ENCODE measurements around the gene TRAPPC12. TPM values are rescaled to one million over a fixed set of nuclear protein-coding genes. Genes with fewer than 3 reads are reported as not detected.

TRAPPC12 gene
- total and polyA plus RNA-seq, 3 experiments from 2014 or later: 37.1 to 76.5 (median 74.1) TPM

- Mint-ChIP-seq H3K4me1 (peaks cover 44 to 61% (median 52%) of the 10 kb centered on the region in 3 donors), H3K4me3 (peak overlapping the region; percentile 94 to 97 (median 97)), H3K9me3 (peaks cover 0 to 4% (median 0%) of the 10 kb centered on the region in 5 donors), H3K27me3 (peaks cover 0 to 1% of the 10 kb centered on the region in 2 donors), H3K36me3 (peaks cover 3 to 24% (median 4%) of the 10 kb centered on the region in 3 donors), H3K27ac (peak overlapping the region; percentile 94 to 99 (median 98))
- Histone ChIP-seq H3K4me1 (ENCODE audit: insufficient read depth, low read length) (peaks cover 35% of the 10 kb centered on the region), H3K9me3 (ENCODE audit: low read length) (no peaks in the 10 kb centered on the region), H3K4me3 (ENCODE audit: low read length) (peak overlapping the region; percentile 98), H3K27ac (ENCODE audit: low read depth, low read length) (peak overlapping the region; percentile 90), H3K36me3 (ENCODE audit: insufficient read depth, low read length) (no peaks in the 10 kb centered on the region), H3K27me3 (ENCODE audit: insufficient read depth, low read length, poor library complexity, severe bottlenecking) (no peaks in the 10 kb centered on the region)
- POLR2A ChIA-PET: interaction anchor here (2.1 kb wide), 1 partner anchor 182 kb away, joined by 11 read pairs; the partner anchor contains the start of gene RNASEH1
- CTCF ChIA-PET: interaction anchor here (0.7 kb wide), 1 partner anchor 275 kb away, joined by 3 read pairs; no protein-coding TSS in a partner anchor
- no peak for DNase-seq
Observed at GRCh38 chr2:3376821-3377220, 2.7 kb upstream of the TRAPPC12 start.

DNA sequence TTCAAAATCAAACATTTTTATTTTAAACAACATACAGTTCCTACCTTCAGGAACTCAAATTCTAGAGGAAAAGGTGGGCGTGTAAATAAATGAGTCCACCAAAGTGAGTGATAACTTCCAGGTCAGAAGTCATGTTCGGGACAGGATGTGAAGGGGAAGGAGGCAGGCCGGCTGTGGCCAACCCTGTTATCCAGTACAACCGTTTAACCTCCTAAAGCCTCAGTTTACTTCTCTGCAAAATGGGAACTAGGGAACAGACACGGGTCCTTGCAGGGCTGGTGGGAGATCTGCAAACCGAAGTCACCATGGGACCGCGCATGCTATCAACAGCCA is 2.2 kb upstream of the TRAPPC12 start:
- H3K27me3 Mint-ChIP-seq: peaks cover 0 to 1% of the 10 kb centered on the region in 2 donors
- peak in 1 of 5 donors; percentile 26 for DNase-seq
- CTCF ChIA-PET: interaction anchor here (0.7 kb wide), 1 partner anchor 275 kb away, joined by 3 read pairs; no protein-coding TSS in a partner anchor
- H3K4me1 ChIP-seq (ENCODE audit: insufficient read depth, low read length): peaks cover 35% of the 10 kb centered on the region
- H3K36me3 ChIP-seq (ENCODE audit: insufficient read depth, low read length): no peaks in the 10 kb centered on the region
- H3K27ac Mint-ChIP-seq: peak overlapping the region; percentile 94 to 99 (median 98)
- no peaks in the 10 kb centered on the region for H3K9me3 ChIP-seq (ENCODE audit: low read length)
- H3K27ac ChIP-seq (ENCODE audit: low read depth, low read length): peak overlapping the region; percentile 90
- H3K4me1 Mint-ChIP-seq: peaks cover 45 to 62% (median 53%) of the 10 kb centered on the region in 3 donors
- H3K4me3 ChIP-seq (ENCODE audit: low read length): peak overlapping the region; percentile 98
- H3K36me3 Mint-ChIP-seq: peaks cover 4 to 26% (median 4%) of the 10 kb centered on the region in 3 donors
- H3K27me3 ChIP-seq (ENCODE audit: insufficient read depth, low read length, poor library complexity, severe bottlenecking): no peaks in the 10 kb centered on the region
- H3K4me3 Mint-ChIP-seq: peak overlapping the region; percentile 94 to 97 (median 97)
- peaks cover 0 to 4% (median 0%) of the 10 kb centered on the region in 5 donors for H3K9me3 Mint-ChIP-seq
- POLR2A ChIA-PET: interaction anchor here (0.6 to 2.1 kb wide), 2 partner anchors 36 to 181 kb away, joined by 3 to 11 read pairs; partner anchors contain the start of gene RNASEH1

DNA sequence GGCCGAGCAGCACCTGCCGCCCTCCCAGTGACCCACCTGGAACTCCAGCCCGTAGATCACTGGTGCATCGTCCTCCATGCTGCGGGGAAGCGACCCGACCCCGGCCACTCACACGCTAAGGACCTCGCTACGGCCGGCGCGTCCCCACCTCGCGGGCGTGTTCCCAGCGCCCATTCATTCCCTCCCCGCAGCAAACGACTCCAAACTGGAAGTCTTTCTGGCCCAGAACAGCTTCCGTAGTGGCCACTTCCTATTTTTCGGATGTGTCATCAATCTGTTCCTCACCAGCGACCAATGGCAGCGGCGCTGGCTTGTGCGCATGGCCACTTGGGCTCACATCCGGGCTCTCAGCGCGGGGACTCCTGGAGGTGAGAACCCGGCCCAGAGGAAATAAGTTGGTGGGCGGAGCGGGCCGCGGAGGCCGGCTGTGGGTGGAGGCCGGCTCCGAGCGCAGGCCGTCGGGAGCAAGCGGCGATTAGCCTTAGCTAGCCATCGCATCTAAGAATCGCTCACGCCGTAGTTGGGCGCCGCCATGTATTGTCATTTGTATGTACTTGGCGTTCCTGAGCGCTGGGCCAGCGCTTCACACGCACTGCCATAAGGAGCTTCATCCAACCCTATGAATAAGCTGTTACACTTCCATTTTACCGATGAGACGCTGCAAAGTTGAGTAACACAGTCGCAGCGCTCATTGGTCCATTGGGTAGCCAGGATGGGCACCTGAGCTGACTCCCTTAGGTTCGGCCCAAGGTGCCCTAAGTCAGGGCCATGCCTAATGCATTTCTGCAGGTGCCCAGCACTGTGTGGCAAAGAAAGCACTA is 1.7 kb upstream of the TRAPPC12 start, which contains the start of gene EIPR1:
EIPR1 (minus strand) TSS at position 207 of the 821 bp plus-strand sequence; CDS start at position 78, 129 bp downstream.
- peak within 1 kb of the TSS; percentile 94 to 99 (median 98) for H3K27ac Mint-ChIP-seq

GRCh38 chr2:3379339-3379646 is 201 bp upstream of the TRAPPC12 start:
- peaks cover 0 to 1% of the 10 kb centered on the region in 2 donors for H3K27me3 Mint-ChIP-seq
- no peaks in the 10 kb centered on the region for H3K36me3 ChIP-seq (ENCODE audit: insufficient read depth, low read length)
- no peaks in the 10 kb centered on the region for H3K9me3 ChIP-seq (ENCODE audit: low read length)
- H3K27ac Mint-ChIP-seq: peak overlapping the region; percentile 92 to 99 (median 97)
- peaks cover 4 to 32% (median 4%) of the 10 kb centered on the region in 3 donors for H3K36me3 Mint-ChIP-seq
- peak overlapping the region; percentile 90 for H3K4me3 ChIP-seq (ENCODE audit: low read length)
- H3K4me3 Mint-ChIP-seq: peak overlapping the region; percentile 94 to 97 (median 96)
- ChIA-PET CTCF (interaction anchor here (0.7 to 2.2 kb wide), 5 partner anchors 11 to 194 kb away, joined by 3 to 8 read pairs (median 3); no protein-coding TSS in a partner anchor), POLR2A (interaction anchor here (1.6 kb wide), 1 partner anchor 179 kb away, joined by 8 read pairs; the partner anchor contains the start of gene RNASEH1)
- no peaks in the 10 kb centered on the region for H3K27me3 ChIP-seq (ENCODE audit: insufficient read depth, low read length, poor library complexity, severe bottlenecking)
- peaks cover 0 to 4% (median 0%) of the 10 kb centered on the region in 5 donors for H3K9me3 Mint-ChIP-seq
- no peak for DNase-seq
- peaks cover 46 to 73% (median 63%) of the 10 kb centered on the region in 3 donors for H3K4me1 Mint-ChIP-seq
- peaks cover 35% of the 10 kb centered on the region for H3K4me1 ChIP-seq (ENCODE audit: insufficient read depth, low read length)
- H3K27ac ChIP-seq (ENCODE audit: low read depth, low read length): peak overlapping the region; percentile 89

More for the DNA sequence above, 1.7 kb upstream of the TRAPPC12 start, which contains the start of gene EIPR1:
- DNase-seq: peak; percentile 93 to 98 (median 96)
- peaks cover 0 to 4% (median 0%) of the 10 kb centered on the region in 5 donors for H3K9me3 Mint-ChIP-seq
- Histone ChIP-seq H3K4me1 (ENCODE audit: insufficient read depth, low read length) (peaks cover 35% of the 10 kb centered on the region), H3K9me3 (ENCODE audit: low read length) (no peaks in the 10 kb centered on the region), H3K27me3 (ENCODE audit: insufficient read depth, low read length, poor library complexity, severe bottlenecking) (no peaks in the 10 kb centered on the region), H3K27ac (ENCODE audit: low read depth, low read length) (peak within 1 kb of the TSS; percentile 90), H3K4me3 (ENCODE audit: low read length) (peak within 1 kb of the TSS; percentile 98), H3K36me3 (ENCODE audit: insufficient read depth, low read length) (no peaks in the 10 kb centered on the region)
- peaks cover 4 to 28% (median 4%) of the 10 kb centered on the region in 3 donors for H3K36me3 Mint-ChIP-seq
- H3K4me1 Mint-ChIP-seq: peaks cover 46 to 62% (median 53%) of the 10 kb centered on the region in 3 donors
- H3K4me3 Mint-ChIP-seq: peak within 1 kb of the TSS; percentile 94 to 97 (median 97)
- CTCF ChIA-PET: interaction anchor here (1.0 to 2.2 kb wide), 4 partner anchors 45 to 274 kb away, joined by 3 to 4 read pairs (median 3); partner anchors contain the start of gene RNASEH1
- POLR2A ChIA-PET: interaction anchor here (0.6 to 2.1 kb wide), 3 partner anchors 36 to 181 kb away, joined by 3 to 11 read pairs (median 3); partner anchors contain the start of gene RNASEH1
- H3K27me3 Mint-ChIP-seq: peaks cover 0 to 1% of the 10 kb centered on the region in 2 donors

GRCh38 chr2:3386448-3386958 is 7.0 kb downstream of the TRAPPC12 start:
- DNase-seq: no peak
- POLR2A ChIA-PET: no interaction called here

DNA sequence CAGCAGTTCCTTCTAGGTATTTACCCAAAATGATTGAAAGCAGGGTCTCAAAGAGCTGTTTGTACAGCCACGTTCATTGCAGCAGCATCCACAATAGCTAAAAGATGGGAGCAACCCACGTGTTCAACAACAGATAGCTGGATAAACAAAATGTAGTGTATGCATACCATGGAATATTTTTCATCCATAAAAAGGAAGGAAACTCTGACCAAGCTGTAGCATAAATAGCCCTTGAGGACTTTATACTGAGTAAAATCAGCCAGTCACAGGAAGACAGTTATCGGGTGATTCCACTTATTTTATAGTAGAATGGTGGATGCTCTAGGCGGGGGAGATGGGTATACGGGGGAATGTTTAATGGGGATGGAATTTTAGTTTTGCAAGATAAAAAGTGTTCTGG is 7.5 kb downstream of the TRAPPC12 start:
- POLR2A ChIA-PET: no interaction called here
- peaks cover 20 to 51% (median 49%) of the 10 kb centered on the region in 3 donors for H3K4me1 Mint-ChIP-seq
- CTCF ChIA-PET: interaction anchor here (0.7 to 0.9 kb wide), 2 partner anchors 22 to 187 kb away, joined by 3 read pairs; partner anchors contain the start of gene RPS7

More at GRCh38 chr2:3386448-3386958, 7.0 kb downstream of the TRAPPC12 start:
- no peaks in the 10 kb centered on the region for H3K9me3 ChIP-seq (ENCODE audit: low read length)
- H3K36me3 ChIP-seq (ENCODE audit: insufficient read depth, low read length): peaks cover 20% of the 10 kb centered on the region
- Mint-ChIP-seq H3K36me3 (peaks cover 5 to 51% (median 11%) of the 10 kb centered on the region in 3 donors), H3K27me3 (no peaks in the 10 kb centered on the region), H3K4me3 (no peak overlapping the region), H3K27ac (no peak overlapping the region), H3K9me3 (no peaks in the 10 kb centered on the region), H3K4me1 (peaks cover 19 to 50% (median 48%) of the 10 kb centered on the region in 3 donors)
- H3K4me1 ChIP-seq (ENCODE audit: insufficient read depth, low read length): no peaks in the 10 kb centered on the region
- CTCF ChIA-PET: interaction anchor here (0.7 to 1.3 kb wide), 3 partner anchors 21 to 188 kb away, joined by 3 read pairs; partner anchors contain the start of gene RPS7
- H3K27ac ChIP-seq (ENCODE audit: low read depth, low read length): no peak overlapping the region
- H3K4me3 ChIP-seq (ENCODE audit: low read length): no peak overlapping the region
- H3K27me3 ChIP-seq (ENCODE audit: insufficient read depth, low read length, poor library complexity, severe bottlenecking): no peaks in the 10 kb centered on the region

DNA sequence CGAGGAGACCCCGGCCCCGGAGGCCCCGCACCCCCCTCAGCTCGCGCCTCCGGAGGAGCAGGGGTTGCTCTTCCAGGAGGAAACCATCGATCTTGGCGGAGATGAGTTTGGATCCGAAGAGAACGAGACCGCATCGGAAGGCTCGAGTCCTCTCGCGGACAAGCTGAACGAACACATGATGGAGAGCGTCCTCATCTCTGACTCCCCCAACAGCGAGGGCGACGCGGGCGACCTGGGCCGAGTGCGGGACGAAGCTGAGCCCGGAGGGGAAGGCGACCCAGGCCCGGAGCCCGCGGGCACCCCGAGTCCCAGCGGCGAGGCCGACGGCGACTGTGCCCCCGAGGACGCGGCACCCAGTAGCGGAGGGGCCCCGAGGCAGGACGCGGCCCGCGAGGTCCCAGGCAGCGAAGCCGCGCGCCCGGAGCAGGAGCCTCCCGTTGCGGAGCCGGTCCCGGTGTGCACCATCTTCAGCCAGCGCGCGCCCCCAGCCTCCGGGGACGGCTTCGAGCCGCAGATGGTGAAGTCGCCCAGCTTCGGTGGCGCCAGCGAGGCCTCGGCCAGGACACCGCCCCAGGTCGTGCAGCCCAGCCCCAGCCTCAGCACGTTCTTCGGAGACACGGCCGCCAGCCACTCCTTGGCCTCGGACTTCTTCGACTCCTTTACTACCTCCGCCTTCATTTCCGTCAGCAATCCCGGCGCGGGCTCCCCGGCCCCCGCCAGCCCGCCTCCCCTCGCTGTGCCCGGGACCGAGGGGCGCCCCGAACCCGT is 8.3 kb downstream of the TRAPPC12 start:
- POLR2A ChIA-PET: no interaction called here
- Mint-ChIP-seq H3K4me3 (no peak overlapping the region), H3K4me1 (peaks cover 21 to 59% (median 55%) of the 10 kb centered on the region in 3 donors), H3K36me3 (peaks cover 5 to 57% (median 7%) of the 10 kb centered on the region in 3 donors), H3K27me3 (no peaks in the 10 kb centered on the region), H3K27ac (no peak overlapping the region), H3K9me3 (no peaks in the 10 kb centered on the region)
- no peaks in the 10 kb centered on the region for H3K9me3 ChIP-seq (ENCODE audit: low read length)
- no peaks in the 10 kb centered on the region for H3K27me3 ChIP-seq (ENCODE audit: insufficient read depth, low read length, poor library complexity, severe bottlenecking)
- CTCF ChIA-PET: no interaction called here
- no peak overlapping the region for H3K4me3 ChIP-seq (ENCODE audit: low read length)
- peaks cover 20% of the 10 kb centered on the region for H3K36me3 ChIP-seq (ENCODE audit: insufficient read depth, low read length)
- peak in 1 of 5 donors; percentile 48 for DNase-seq
- peaks cover 5% of the 10 kb centered on the region for H3K4me1 ChIP-seq (ENCODE audit: insufficient read depth, low read length)
- no peak overlapping the region for H3K27ac ChIP-seq (ENCODE audit: low read depth, low read length)

More for the DNA sequence above, 7.5 kb downstream of the TRAPPC12 start:
- no peaks in the 10 kb centered on the region for H3K27me3 Mint-ChIP-seq
- H3K4me3 Mint-ChIP-seq: peak overlapping the region in 1 of 7 donors; percentile 12
- Histone ChIP-seq H3K4me3 (ENCODE audit: low read length) (no peak overlapping the region), H3K4me1 (ENCODE audit: insufficient read depth, low read length) (peaks cover 5% of the 10 kb centered on the region), H3K27me3 (ENCODE audit: insufficient read depth, low read length, poor library complexity, severe bottlenecking) (no peaks in the 10 kb centered on the region), H3K27ac (ENCODE audit: low read depth, low read length) (no peak overlapping the region), H3K36me3 (ENCODE audit: insufficient read depth, low read length) (peaks cover 20% of the 10 kb centered on the region), H3K9me3 (ENCODE audit: low read length) (no peaks in the 10 kb centered on the region)
- H3K9me3 Mint-ChIP-seq: no peaks in the 10 kb centered on the region
- DNase-seq: no peak
- H3K36me3 Mint-ChIP-seq: peaks cover 5 to 52% (median 7%) of the 10 kb centered on the region in 3 donors
- no peak overlapping the region for H3K27ac Mint-ChIP-seq
